Left hindlimb (tissue), 1 donor: Measurements from ENCODE around the gene RND3.

ENCODE experiments used
- DNase-seq: peaks from one replicate; pipeline ENCODE4 v3.0.0-alpha.2; 2018

Gene RND3

DNA sequence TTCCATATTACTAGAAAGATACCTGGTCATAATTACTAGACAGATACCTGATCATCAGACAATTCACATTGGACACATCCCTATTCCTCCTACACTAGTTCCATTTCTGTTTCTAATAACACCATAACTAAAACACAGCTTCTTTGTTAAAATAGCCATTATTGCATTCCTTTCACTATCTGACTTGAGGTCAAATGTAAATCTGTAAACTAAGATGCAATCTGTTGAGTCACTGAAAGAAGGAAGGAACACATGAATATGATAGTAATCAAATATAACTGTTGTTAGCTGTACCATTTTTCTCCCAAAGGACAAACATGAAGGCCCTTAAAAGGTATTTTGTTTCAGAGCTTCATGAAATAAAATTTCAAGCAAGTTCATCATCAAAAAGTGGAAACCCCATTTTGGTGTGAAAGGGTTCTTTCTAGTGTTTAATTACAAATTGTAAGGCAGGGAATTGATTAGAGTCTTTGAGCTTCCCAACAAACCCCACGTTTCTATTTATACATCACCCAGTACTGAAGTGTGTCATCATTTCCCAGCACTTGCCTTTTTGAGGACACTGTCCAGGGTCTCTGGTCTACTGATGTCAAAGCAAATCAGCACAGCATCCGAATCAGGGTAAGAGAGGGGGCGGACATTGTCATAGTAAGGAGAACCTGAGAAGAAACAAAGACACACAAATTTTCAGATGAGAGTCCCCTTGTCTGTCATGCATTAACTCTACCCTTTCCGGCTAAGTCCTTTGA, 13.0 kb downstream of the RND3 start:
- DNase-seq: no peak

- DNase-seq: no peak
Observed at GRCh38 chr2:150473767-150474166, 13.7 kb downstream of the RND3 start.

DNA sequence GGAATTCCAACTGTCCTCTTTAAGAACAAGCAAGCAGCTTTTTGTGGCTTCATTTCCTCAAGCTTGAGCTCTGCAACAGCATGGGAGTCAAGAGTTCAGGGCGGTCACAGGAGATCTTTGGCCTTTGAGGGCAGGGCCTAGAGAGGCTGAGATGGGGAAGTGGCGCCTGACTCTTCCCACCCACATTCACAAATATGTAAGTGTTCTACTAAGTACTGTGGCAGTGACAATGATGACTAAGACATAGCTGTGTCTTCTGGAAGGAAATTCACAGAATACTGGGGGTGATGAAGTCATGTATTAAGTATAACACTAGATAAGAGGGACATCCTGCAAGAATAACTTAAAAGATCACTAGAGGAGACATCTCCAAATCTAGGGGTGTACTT, 15.0 kb downstream of the RND3 start:
- DNase-seq: no peak

DNA sequence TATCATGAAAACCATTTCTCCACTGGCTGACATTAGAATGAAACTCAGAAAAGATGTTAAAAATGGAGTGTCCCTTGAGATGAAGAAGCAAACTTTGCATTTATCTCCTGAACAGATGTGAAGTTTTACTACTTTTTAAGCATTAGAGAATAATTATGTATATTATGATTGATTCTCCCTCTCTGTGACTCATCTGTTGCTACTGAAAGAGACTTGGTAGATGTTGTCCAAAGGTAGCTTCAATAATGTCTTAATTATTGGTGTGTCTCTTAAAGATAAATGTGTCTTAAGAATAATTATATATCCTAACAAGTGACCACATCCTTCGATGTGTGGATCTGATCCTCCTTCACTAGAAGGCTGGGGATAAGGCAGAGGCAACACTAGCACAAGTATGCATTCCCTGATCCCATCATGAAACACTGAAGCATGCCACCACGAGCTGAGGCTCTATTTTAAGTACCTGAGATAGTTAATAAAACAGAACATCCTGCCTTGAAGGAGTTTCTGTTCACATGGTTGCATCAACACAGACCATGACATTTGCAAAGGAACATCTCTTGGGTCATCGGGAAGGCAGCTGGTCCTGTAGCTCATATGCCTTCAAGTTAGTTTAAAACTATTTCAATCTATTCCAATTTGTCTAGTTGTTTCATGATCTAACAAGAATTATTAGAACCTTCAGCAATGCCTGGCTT, 15.5 kb downstream of the RND3 start:
- DNase-seq: no peak

GRCh38 chr2:150470435-150470834, 17.0 kb downstream of the RND3 start:
- DNase-seq: no peak

DNA sequence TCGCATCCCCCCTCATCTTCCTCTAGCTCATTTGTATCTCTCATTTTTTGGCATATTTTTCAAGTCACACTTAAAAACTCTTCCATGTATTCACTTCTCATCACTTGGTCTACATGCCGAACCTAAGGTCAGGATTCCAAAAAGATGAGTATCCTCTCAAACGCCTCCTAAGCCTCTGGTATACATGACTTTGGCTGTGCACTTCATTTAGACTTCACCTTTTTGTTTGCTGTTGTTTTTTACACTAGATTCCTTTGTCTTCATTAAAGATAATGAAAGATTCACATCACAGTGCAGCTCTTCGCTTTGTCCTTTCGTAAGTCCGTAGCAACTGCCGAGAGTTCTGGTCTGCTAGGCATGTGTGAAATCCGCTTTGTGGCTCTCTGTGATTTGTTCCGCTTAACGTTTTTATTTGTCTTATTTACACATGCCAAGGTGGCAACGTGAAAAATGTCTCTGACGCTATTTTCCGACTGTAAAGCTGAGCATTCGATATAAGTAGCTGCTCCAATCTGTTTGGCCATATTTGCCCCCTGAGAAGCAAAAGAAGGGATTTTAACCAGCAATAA, 17.7 kb downstream of the RND3 start:
- no peak for DNase-seq

DNA sequence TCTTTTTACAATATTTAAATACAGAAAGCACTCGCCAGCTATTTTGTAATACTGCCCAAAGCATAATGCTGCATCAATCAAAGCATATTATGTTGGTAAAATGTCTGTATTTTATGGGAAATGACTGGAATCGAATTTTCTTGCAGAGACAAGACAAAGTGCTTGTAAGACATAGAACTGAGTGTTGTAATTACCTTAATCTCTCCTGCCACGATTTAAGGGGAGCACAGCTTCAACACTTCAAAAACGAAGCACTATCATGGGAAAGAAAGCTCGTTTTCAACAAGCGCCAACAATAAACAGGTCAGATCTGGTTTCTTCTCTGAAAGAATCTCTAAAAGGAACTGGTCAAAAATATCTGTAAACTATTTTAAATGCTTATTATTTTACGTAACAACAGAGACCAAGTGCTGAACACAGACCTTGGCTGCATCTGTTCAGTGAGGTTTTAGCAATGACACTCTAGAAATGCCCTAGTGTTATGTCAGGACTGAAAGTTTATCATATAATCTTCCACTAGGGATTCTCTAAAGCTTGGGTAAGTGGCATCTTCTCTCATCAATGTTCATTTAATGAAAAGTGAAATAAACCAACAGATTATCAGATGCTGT, 19.0 kb downstream of the RND3 start:
- DNase-seq: no peak

- no peak for DNase-seq
Observed at GRCh38 chr2:150467621-150467963, 19.9 kb downstream of the RND3 start.

DNA sequence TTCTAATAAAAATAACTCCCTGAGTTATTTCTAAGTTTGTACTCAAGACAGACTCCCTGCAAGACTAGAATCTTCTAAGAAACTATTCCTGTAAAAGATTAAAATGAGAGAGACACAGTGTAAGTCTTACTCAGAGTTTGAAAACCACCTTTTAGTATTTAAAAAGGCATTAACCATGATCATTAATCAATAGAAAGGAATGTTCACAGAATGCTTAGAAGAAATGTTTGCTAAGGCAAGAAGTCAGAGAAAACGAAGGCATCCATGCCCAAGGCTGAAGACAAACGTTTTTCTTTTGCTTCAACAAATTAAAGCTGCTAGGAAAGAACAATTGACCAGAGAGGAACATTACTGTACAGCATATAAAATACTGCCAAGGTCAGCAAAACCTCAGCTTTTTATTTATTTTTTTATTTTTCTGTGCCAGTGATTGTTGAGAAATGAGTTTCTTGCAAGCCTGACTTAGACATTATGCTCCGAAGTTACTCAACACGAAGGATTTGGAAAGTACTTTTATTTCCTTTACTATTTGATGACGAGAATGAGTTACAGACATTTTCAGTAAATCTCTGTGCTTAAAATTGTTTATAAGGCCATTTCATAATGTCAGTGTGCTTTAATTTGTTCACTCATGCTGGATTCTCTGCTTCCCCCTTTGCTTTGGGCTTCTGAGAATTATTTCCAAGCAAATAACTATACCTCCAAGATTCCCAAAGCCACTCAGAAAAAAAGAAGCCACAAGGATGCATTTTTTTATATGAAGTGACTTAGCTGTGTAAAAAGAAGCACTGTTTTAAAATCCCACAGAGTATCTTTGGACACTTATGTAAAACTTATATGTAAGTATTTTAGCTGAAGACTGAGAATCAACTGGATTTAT, 20.5 kb downstream of the RND3 start:
- no peak for DNase-seq

DNA sequence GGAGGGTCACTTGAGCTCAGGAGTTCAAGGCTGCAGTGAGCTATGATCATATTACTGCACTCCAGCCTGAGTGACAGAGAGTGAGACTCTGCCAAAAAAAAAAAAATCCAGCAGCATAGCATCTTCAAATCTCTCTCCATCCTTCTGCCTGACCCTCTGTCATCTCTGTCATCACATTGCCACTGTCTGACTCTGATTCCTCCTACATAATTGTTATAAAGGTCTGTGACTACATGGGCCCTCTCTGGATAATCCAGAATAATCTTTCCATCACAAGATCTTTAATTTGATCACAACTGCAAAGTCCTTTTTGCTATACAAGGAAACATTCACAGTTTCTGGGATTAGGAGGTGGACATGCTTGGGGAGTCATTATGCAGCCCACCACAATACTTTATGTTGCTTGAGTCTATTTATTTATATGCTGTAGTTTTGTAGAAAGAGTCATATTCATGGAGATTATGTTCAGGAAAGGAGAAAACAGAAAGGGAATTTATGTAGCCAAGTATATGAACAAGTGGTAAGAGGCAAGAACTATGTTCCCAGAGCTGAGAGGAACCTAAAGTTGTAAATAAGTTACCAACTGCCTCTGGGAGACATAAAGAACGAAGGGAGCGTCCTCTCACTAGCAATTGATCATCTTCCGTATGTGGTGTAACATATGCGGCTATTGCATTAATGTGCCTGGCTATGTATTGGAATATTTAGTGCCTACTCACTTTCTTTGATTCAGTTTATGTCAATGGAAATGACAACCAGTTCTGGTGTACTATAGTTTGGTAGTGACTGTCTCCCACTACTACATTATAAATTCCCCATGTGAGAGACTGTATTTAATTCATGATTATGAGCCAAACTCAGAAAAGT, 21.5 kb downstream of the RND3 start:
- no peak for DNase-seq

DNA sequence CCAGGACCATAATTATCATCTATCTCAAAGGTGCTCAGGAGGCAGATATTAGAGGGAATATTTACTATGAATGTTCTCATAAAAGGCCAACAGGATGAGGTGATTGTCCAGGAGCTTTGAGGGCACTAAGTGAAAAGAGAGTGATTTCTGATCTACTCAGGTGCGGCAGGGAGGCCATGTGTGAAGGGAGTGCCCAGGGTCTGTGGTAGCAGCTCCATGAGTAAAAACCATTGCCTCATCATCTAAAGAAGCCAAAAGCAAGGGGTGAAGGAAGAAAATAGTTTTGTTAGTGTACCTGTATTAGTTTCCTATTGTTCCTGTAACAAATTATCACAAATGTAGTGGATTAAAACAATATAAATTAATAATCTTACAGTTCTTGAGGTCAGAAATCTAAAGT, 22.5 kb downstream of the RND3 start:
- no peak for DNase-seq

DNA sequence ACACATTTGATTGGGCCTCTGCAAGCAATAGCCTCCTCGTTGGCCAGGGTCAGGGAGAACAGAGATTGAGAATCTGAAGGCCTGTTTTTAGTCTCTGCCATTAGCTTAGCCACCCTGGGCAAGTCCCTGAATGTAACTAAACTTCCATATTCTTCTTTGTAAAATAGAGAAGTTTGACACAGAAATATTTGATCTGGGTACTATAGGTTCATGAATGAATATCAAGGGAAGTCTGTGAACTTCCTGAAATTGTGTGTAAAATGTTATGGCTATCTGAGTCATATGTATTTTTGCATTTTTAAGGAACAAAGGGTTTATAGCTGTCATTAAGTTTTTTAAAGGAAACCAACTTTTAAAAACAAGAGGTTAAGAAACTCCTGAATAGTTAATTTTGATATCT, 23.2 kb downstream of the RND3 start:
- no peak for DNase-seq

DNA sequence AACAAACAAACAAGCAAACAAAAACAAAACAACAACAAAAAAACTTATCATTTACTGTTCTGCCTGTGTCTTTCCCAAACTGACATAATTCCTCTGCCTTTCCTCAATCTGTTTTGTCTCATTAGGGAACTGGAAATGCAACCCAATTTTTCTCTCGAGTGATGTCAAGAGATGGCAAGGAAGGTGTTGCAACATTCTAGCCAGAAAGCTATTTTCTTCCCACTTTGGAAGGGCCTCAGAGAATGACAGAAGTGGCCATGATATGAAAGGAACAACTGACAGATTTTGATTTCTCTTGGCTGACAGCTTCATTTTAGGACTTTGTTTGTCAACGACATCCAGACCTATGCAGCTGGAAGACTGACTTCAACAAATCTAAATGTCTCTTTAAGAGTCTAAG, 24.7 kb downstream of the RND3 start:
- DNase-seq: no peak

DNA sequence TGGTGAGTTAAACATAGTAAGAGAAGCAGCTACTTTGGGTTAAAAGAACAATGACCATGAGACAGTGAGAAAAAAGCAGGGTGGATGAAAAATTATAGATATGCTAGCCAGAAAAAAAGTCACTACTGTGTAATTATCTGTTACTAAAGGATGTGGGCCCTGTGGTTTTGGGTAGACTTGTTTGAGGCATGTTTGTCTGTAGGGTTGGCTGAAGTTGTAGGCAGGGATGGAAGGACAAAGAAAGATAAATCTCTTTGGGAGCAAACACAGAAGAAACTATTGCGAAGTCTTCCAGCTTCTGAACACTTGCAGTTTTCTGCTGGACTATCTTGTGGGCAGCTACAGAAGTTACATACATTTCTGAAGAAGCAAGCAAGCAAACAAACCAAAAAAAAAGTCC, 28.2 kb downstream of the RND3 start:
- no peak for DNase-seq

DNA sequence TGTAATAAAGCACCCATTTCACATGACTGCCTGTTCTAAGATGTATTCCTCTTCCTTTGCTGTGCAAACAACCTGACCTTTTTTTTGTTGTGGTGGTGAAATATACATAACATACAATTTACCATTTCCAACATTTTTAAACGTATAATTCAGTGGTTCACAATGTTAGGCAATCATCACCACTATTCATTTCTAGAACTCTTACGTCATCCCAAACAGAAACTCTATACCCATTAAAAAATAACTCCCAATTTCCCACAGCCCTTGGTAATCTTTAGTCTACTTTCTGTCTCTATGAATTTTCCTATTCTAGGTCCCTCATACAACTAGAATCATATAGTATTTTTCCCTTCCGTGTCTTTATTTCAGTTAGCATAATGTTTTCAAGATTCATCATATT, 36.7 kb downstream of the RND3 start:
- no peak for DNase-seq

DNA sequence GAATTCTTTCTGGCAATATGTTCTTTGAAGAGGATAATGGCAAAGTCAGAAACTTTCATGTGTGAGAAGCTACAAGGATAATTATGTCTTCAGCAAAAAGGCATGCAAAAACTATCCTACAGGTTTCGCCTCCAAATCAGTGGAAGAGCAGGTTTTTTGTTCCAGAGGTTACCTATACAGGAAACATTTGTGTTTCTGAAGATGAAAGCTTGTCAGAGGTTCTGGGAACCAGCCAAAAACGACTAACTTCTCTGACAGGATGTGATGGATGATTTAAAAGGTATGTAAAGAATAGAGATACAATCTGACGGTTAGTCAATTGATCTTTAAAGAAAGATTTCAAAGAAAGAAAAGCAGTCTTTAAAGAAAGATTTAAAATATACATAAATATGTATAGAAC, 37.6 kb downstream of the RND3 start:
- DNase-seq: no peak

- no peak for DNase-seq
Observed at GRCh38 chr2:150445398-150445797, 42.1 kb downstream of the RND3 start.

GRCh38 chr2:150442484-150442883, 45.0 kb downstream of the RND3 start:
- no peak for DNase-seq

DNA sequence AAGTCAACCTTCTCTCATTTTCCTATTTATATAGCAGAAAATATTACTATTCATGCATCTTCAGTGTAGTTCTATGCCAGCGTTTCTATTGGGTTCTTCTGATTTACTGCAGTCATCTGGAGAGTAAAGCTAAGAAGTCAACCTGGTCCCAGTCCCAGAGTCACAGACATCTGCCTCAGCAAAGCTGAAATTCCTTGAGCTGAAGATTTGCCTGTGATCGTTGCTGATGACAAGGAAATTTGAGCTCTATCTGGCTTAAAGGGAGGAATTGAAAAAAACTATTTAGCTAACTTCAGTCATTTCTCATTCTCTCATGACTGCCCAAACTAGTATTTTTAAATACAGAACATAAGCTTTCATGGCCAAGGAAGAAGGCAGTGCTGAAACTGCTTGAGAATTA, 45.7 kb downstream of the RND3 start:
- DNase-seq: peak; percentile 34

DNA sequence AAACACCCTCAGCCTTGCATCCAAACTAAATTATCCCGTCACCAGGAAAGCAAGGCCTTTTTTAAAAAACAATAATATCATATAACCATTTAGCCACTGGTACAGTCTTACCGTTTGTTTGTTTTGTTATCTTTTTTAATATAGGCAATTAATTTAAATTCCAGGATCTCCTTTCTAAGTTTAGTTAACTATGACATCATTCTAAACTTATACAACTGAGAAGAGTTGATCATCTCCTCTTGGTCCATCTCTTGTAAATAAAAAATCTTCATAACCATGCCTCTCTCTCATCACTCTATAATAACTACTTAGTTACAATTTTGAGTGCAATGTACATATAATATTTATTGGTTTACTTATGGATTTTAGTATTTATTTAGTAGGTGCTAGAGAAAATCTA, 46.2 kb downstream of the RND3 start:
- no peak for DNase-seq

- no peak for DNase-seq
Observed at GRCh38 chr2:150438654-150439053, 48.8 kb downstream of the RND3 start.

DNA sequence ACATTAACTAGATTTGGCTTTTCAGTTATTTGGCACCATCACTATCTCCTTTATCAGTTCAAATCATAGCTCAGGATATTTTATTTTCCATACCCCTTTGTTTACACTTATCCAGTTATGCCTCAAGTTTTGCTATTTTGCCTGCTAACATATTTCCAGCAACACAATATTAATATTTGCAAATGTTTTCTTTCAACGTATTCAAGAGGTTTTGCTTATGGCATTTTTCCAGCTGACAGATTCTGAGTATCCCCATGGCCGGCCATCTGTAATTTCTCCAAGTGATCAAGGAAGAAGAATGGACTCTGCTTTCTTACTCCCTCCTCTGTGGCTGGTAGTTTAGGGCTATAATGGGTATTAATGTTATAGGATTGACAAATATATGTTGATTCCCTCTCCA, 49.4 kb downstream of the RND3 start:
- no peak for DNase-seq
